ENCODE data around the gene SATL1.
"Not testable (repeated sequence)": the region's sequence is repeated elsewhere in the genome, so short reads cannot be mapped to it uniquely, and the experiment has no call there.

The SATL1 gene

DNA sequence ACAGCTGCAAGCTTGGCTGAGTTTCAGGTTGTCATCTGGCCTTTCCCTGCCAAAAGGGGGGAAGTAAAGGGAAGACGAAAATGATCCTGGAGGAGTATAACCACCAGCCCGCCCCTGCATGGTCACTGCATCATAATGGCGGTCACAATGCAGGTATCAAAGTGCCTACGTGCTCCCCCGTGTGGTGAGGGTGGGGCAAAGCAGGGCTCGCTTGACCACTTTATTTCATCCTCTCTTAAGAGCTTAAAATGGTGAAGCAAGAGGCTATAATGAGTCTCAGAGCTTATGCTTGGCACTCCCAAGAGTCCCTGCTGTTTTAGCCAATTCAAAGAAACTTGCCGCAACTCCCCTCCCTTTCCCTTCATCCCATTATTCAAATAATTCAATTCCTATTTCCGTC lies 134.3 kb downstream of the SATL1 start:
- no peak for DNase-seq (ENCODE audit: low read depth)

DNA sequence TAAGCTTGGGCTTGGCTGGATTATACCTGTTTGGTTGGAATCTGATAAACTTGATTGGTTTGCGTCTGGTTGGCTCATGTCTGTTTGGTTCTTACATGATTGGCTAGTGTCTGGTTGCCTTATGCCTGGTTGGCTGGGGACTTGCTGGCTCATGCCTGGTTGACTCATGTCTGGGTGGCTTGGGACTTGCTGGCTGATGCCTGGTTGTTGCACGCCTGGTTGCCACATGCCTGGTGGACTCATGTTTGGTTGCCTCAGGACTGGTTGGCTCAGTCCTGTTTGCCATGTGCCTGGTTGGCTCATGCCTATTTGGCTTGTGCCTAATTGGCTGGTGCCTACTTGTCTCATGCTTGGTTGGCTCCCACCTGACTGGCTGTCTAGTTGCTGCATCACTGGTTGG lies 135.4 kb downstream of the SATL1 start:
- DNase-seq (ENCODE audit: low read depth), result no peak

DNA sequence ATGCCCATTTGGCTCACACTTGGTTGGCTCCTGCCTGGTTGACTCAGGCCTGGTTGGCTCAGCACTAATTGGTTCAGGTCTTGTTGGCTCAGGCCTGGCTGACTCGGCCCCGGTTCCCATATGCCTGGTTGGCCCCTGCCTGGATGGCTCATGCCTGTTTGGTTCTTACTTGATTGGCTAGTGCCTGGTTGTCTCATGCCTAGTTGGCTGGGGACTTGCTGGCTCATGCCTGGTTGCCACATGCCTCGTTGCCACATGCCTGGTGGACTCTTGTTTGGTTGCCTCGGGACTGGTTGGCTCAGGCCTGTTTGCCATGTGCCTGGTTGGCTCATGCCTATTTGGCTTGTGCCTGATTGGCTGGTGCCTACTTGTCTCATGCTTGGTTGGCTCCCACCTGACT lies 136.2 kb downstream of the SATL1 start:
- no peak for DNase-seq (ENCODE audit: low read depth)

DNA sequence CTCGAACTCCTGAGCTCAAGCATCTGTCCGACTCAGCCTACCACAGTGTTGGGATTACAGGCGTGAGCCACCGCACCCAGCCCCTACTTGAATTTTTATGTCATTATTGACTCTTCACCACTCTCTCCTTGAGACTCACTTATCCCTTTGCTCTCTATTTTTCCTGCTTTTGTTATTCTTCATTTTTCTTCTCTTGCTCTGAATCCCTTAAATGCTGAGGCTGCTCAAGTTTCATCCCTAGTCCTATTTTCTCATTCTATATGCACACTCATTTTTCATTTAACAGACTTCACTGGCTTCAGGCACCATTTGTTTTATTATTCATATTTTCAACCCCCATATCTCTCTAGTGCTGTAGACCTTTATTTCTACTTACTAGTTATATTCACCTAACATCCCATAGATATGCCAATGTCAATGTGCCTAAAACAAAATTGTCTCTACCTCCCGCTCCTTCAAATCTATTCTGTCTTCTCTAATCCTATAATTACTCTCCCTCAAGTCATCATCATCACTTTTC lies 154.2 kb downstream of the SATL1 start:
- DNase-seq (ENCODE audit: low read depth), result no peak

DNA sequence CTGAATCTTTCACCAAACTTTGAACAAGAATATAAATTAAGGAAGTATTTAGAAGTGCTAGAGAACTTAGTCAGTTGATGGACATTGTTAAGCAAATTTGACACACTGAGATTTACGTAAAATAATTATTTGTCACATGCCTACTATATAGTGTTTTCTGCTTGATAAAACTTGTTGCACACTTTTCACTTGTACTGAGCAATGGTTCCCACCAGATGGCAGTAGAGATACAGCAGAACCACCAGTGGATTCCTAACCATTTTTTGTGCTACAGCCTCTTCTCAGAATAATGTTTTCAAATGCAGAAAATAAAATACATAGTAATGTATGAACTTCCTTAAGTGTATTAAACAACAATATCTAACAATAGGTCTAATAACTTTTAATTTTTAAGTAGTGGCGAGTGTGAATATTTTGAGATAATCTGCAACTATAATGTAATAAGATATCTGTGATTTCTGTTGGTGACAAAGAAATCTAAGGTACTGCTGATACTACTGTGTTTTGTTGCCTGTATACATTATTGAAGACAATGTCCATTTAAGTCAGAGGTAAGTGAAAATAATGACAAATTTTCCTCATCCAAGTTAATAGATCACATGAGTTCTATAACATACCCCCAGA lies 158.7 kb downstream of the SATL1 start:
- DNase-seq (ENCODE audit: low read depth), result no peak

DNA sequence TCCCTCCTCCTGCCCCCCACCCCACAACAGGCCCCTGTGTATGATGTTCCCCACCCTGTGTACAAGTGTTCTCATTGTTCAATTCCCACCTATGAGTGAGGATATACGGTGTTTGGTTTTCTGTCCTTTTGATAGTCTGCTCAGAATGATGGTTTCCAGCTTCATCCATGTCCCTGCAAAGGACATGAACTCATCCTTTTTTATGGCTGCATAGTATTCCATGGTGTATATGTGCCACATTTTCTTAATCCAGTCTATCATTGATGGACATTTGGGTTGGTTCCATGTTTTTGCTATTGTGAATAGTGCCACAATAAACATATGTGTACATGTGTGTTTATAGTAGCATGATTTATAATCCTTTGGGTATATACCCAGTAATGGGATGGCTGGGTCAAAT lies 166.3 kb downstream of the SATL1 start:
- not testable (repeated sequence) for DNase-seq (ENCODE audit: low read depth)

DNA sequence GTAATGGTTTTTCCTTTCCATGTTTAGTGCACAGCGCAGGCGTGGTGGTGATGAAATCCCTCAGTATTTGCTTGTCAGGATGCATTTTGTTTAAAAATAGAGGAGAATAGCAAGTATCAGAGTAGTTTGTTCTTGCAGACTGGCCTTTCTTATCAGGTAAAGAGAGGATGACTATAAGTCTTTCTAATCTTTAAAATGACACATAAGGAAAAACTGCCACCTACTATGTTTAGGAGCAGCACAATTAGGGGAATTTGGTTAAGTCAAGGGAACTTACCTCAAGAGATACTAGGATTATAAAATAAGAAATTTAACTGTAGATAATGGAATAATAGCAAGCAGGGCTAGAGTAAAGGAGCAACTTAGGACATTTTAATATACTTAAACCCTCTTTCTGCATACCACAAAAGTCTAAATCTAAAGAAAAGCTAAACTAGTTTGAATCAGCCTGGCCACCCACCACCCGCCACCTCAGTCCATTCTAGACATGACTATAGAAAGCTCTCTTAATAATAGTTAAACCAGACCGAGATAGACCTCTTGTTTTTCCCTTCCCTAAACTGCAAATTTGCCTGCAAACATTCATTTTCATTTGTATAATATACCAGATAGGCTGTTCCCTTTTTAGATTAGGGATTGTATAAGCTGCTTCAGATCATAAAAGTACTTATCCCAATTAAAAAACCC lies 177.9 kb downstream of the SATL1 start:
- no peak for DNase-seq (ENCODE audit: low read depth)

DNA sequence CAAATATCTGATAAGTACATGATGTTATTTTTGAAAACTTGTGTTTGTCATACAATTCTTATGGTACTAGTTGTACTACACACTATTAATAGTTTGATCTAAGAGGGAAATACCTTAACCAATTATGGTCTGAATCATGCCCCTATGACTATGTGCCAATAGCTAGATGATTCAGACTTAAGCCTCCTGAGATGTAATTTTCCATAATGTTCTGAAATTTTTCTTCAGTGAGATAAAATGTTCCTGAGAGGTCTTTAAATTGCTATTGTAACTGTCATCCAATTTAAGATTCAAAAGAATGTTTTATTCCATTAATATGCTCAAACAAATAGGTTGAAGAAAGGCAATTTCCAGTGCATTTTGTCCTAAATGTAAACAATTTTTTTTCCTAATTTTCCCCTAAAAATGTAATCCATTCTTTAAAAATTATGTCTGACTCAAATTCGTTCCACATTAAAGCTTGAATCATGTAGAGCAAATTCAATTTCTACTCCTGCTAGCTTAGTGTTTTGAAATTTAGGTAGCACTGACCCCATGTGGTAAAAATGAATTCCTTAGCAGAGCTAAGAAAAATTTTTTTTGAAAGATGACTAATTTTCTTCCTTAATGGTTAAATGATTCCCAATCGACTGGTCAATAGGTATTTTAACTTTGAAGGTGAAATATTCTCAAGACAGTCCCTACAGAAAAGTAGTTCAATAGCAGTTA lies 190.8 kb downstream of the SATL1 start:
- DNase-seq (ENCODE audit: low read depth), result no peak

DNA sequence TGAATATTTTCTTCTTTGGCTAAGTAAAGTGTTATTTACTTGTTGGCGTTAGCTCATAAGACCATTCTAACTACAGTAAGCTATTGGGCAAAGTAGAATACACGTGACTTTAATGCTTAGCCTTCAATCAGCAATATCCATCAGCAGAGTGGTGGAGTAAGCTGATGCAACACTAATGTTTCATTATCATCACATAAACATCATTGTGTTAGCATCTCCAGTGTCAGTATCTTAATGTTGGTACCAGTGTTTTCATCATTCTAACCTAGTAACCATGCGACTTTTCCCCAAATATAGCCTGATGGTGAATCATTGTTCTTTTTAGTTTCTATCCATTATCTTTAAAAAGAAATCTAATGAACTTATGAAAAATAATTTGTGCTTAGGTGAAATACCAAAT lies 191.4 kb downstream of the SATL1 start:
- no peak for DNase-seq (ENCODE audit: low read depth)

DNA sequence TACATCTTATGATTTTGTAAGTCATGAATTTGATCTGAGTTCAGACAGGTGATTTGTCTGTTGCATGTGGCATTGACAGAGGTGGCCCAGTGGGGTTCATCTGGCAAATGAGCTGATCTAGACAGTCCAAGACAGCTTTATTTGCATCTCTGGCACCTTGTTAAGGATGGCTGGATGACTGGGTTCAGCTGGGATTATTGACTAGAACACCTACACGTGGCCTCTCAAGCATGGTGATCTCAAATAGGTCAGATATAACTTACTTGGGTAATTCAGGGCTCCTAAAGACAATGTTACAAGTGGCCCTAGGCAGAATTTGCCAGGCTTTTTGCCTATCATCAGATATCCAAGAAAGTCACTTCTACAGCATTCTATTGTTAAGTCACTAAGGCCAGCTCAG lies 192.0 kb downstream of the SATL1 start:
- DNase-seq (ENCODE audit: low read depth), result no peak

Data from activated T-cell treated with anti-CD3 and anti-CD28 coated beads for 1 hour (primary cell).